ENCODE results near the gene WDR59.
"Not testable (repeated sequence)": the region's sequence is repeated elsewhere in the genome, so short reads cannot be mapped to it uniquely, and the experiment has no call there.

The WDR59 gene

DNA sequence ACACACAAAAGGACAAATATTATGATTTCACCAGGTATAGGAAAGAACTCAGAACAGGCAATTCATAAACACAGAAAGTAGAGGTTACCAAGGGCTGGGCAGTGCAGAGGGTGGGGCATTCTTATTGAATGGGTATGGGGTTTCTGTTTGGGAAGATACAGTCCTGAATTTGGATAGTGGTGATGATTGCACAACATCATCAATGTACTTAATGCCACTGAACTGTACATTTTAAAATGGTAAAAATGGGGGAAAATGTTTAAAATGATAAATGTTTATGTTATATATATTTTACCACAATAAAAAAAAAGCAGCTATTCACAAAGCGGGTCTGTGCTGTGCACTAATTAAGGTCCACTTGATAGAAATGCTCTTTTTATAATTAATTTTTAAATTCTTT lies 137.7 kb downstream of the WDR59 start:
- no peak for DNase-seq

DNA sequence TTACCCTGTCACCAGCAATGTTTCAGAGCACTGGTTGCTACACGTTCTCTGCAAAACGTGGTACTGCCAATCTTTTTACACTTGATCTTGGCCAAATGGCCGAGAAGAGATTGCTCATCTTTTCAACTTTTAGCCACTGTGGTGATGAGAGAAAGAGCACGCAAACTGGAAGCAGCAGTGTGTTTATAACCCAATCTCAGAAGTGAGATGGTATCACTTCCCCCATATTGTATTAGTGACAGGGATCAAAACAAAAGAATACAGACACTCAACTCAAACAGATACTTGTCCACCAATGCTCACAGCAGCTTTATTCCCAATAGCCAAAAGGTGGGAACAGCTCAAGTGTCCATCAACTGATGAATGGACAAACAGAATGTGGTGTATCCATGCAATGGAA lies 138.2 kb downstream of the WDR59 start:
- DNase-seq, result no peak

DNA sequence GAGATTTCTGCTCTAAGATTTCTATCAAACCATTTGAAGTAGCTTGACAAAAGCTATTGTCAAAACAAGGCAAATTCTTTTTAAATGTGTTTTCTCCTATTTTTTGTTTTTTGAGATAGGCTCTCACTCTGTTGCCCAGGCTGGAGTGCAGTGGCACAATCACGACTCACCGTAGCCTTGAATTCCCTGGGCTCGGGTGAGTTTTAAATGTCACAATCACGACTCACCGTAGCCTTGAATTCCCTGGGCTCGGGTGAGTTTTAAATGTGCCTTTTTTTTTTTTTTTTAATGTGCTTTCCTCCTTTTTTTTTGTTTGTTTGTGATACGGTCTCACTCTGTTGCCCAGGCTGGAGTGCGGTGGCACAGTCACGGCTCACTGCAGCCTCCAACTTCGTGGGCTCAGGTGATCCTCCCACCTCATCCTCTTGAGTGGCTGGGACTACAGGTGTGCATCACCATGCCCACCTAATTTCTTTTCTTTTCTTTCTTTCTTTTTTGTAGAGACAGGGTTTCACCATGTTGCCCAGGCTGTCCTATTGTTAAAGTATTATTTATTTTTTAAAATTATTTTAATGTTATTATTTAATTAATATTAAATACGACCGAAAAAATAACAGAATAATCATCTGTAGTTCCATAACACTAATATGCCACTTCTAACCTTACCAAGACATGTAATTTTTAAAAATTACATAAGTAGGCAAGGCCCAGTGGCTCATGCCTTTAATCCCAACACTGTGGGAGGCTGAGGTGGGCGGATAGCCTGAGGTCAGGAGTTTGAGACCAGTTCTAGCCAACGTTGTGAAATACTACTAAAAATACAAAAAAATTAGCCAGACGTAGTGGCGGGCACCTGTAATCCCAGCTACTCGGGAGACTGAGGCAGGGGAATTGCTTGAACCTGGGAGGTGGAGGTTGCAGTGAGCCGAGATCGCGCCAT lies 140.6 kb downstream of the WDR59 start:
- no peak for DNase-seq

DNA sequence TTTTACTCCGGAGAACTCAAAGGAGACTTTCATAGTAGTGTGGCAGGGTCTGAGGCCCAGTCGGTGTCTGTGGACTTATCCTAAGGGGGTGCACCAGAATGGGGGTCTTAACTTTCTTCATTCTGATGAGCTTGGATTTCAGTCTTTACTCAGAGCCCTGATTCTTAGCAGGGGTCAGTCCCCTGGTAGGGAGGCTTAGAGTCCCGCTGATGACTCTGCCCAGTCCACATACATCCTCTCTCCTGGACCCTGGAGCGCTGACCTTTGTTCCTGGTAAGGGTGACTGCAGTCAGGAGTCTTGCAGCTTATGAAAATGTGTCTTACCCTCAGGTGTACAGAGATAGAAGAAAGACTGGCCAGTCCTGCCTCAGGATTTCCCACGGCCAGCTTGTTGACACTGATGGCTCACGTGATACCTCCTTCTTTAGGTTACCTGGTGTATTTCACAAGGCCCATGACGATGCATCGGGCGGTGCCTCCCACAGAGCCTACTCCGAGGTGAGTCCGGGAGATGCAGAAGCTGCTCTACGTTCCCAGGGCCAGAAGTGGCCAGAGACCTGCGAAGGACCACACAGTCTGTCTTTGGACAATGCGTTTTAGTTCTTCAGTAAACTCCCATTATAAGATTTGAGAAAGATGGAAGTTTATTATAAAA lies 141.4 kb downstream of the WDR59 start:
- DNase-seq, result not testable (repeated sequence)

DNA sequence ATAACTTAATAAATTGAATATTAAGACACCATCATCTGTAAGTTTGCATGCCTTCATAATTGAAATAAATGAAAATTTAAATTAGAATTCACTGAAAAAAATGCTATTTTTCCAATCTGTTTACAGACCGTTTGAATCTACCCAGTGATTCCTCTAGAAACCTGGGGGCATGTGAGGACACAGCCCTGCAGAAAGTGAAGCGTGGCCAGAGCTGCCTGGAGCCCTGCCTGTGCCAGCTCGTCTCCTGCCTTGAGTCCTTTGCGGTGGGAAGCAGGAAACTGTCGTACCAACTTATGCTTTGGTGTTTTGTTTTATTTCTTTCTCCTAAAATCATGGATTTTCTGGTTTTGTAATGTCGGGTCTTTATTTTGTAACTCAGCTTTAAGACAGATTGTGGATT lies 142.5 kb downstream of the WDR59 start:
- no peak for DNase-seq

DNA sequence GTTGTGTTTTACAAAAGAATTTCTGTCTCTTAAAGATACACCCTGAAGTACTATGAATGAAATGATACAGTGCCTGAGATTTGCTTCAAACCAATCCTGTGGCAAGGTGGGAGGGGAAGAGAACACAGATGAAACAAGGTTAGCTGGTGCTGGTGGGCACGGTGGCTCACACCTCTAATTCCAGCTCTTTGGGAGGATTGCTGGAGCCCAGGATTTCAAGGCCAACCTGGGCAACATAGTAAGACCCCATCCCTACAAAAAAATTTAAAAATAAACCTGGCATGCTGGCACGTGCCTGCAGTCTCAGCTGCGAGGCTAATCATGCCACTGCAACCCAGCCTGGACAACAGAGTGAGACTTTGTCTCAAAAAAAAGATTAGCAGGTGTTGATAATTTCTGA lies 143.0 kb downstream of the WDR59 start:
- no peak for DNase-seq

DNA sequence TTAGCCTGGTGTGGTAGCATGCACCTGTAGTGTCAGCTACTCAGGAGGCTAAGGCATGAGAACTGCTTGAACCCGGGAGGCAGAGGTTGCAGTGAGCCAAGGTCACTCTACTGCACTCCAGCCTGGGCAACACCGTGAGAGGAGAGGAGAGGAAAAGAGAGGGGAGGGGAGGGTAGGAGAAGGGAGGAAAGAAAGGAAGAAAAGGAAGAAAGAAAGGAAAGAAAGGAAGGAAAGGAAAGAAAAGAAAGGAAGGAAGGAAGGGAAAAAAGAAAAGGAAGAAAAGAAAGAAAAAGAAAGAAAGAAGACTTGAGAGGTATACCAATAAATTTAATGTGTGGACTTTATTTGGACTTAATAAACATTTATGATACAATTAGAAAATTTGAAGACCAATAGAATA lies 143.5 kb downstream of the WDR59 start:
- no peak for DNase-seq

DNA sequence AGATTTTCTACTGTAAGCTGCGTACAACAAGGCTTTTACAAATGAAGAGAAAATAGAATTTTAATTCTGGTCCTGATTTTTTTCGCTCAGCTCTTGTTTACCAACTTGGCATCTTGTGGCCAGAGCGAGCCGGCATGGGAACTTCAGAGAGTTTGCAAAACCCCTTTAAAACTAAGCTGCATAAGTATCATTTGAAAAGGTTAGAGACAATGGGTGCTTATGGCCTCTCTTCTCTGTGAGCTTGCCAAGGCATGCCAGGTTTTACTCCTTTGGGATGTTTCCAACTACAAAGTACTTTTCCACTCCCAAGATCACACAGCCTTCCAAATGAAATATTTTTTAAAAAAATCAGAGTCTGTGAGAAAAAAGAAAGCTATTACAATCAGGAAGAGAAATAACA lies 147.9 kb downstream of the WDR59 start:
- no peak for DNase-seq

DNA sequence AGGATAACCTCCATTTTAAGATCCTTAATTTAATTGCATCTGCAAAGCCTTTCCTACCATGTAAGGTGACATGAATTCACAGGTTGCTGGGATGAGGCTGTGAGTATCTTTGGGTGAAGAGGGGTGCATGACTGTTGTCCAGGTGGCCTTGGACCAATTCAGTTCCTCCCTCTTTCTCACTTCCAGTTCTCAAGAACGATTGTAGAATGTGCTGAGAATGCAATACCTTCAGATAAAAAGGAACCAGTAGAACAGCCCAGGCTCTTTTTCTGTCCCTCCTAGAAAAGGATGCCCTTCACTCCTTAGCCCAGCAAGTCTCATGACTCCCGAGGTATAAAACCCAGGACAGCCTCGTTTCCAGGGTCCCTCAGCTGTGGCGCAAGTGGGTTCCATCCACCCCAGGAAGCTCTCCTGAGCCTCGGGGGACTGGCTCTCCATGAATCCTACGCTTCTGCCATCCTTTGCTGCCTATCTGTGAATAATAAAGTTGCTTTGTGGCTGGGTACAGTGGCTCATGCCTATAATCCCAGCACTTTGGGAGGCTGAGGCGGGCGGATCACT lies 148.7 kb downstream of the WDR59 start:
- no peak for DNase-seq

DNA sequence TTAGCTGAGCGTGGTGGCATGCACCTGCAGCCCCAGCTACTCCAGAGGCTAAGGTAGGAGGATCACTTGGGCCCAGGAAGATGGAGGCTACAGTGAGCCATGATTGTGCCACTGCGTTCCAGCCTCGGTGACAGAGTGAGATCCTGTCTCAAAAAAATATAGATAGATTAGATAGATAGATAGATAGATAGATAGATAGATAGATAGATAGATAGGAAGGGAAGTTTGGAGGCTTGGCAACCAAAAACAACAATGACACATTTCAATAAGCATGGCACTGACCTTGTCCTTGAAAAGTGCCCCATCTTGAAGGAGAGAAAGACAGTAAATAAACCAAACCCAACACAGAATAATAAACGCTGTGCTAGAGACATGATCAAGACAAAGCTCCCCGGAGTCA lies 152.7 kb downstream of the WDR59 start:
- no peak for DNase-seq

DNA sequence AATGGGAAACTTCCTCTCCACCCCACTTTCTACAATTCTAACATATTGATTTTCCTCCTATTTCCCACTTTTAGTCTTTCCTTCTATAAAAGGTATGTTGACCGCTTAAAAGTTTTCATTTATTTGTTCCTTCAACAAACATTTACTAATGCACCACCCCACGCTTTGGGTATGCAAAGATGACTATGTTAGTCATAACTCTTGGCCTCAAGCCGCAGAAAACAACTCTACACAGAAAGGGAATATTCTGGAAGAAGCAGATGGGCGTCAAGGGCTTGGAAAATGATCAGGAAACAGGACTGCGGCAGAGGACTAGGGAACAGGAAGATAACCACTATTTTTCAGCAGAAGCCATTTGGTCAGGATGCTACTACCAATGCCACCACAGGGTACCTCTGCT lies 153.5 kb downstream of the WDR59 start:
- DNase-seq, result no peak

DNA sequence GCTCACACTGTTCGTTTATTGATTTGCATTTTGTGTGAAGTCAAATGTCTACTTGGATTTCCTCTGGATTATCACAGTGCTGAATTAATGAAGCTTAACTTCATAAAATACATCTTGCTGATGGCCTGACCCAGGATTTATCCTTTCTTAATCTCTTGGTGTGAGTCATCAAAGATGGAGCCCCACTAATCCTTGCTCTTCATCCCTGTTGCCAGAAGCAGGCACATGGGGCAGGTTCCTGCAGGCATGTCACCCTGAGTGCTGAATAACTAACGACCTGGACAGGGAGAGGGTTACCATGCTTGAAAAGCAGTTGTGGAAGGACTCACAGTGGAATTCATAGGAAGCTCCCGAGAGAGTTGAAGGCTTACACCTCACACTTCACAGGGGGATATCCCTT lies 154.3 kb downstream of the WDR59 start:
- no peak for DNase-seq

DNA sequence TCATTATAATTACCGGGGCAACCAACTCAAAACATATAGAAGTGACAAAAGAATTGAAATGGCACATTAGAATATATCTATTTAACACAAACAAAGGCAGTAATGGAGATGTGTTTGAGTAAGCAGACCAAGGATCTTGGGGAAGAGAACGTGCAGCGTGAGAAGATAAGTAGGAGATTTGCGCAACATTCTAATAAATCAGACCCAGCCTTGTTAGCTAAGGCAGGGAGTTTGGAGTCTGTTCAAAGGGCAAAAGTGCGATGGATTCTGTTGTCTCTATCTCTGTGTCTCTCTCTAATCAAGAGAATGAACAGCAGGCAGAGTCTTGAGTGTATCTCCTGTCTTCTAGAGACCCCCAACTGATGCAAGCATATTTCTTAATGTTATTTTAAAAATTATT lies 155.3 kb downstream of the WDR59 start:
- DNase-seq, result no peak

DNA sequence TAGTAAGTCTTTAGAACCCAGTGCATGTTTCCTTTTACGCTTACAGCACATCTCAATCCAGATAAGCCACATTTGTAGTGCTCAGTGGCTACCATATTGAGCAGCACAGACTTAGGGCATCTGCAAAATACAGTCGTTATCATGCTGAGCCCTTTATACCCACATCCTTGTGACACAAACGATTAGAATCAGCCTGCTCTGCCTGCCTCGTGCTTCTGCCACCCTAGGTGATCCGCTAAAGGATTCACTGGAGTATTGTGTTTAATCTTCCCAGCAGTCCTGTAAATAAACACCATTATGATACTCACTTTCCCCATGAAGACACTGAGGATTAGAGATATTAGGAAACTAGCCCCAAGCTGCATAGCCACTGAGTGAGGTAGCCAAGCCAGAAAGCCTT lies 159.0 kb downstream of the WDR59 start:
- DNase-seq, result no peak

DNA sequence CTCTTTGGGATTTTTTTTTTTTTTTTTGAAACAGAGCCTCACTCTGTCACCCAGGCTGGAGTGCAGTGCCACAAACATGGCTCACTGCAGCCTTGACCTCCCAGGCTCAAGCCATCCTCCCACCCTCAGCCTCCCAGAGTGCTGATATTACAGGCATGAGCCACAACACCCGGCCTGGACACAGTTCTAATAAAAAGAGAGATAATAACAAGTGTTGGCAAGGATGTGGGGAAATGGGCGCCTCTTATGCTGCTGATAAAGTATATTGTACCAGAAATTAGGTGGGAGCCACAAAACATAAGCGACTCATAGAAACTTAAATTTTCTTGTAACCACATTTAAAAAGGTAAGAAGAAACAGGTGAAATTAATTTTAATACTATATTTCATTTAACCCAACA lies 159.9 kb downstream of the WDR59 start:
- DNase-seq, result no peak
